ENCODE results near the gene TRIM71. TPM values are rescaled to one million over a fixed set of nuclear protein-coding genes. Genes with fewer than 3 reads are reported as not detected.
"Not testable (repeated sequence)": the region's sequence is repeated elsewhere in the genome, so short reads cannot be mapped to it uniquely, and the experiment has no call there.

The TRIM71 gene
- total RNA-seq, result under 1 TPM in 1 of 2 donors, not detected in 1; 0.03 TPM

DNA sequence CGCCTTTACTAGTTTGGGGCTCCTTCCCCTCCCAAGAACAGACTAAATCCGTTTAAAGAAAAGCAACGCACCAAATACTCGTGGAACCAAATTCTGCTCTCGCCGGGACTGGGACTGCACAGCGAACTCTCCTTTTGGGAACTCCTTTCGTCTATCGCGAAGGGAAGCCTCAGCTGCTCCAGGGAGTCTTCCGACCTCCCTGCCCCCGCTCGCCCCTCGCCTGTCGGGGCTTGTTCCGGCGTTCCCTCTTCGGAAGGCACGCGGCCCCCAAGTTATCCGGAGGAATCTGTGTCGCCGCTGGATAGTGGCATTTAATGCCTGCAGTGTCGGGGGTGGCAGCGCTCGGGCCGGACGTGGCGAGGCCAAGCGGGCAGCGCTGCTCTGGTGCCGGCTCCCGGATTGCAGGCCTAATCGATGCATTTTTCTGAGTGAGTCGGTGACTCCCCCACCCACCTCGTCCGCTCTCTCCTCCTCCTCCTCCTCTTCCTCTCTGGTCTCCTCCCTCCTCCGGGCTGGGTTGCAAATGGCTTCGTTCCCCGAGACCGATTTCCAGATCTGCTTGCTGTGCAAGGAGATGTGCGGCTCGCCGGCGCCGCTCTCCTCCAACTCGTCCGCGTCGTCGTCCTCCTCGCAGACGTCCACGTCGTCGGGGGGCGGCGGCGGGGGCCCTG is at the start of gene TRIM71:
Gene TRIM71, plus strand, starts transcription at position 440 of the 671 bp plus-strand sequence. Its CDS starts 84 bp downstream, at position 524.
- no peak within 1 kb of the TSS for H3K27ac Mint-ChIP-seq
- H3K4me1 Mint-ChIP-seq, result peaks cover 6% of the 10 kb centered on the region
- peaks cover 9% of the 10 kb centered on the region for H3K36me3 Mint-ChIP-seq (ENCODE audit: low read depth)
- H3K27me3 Mint-ChIP-seq, result peaks cover 35% of the 10 kb centered on the region
- peak; percentile 35 for ATAC-seq (replicated peaks)
- H3K9me3 Mint-ChIP-seq, result no peaks in the 10 kb centered on the region
- H3K4me3 Mint-ChIP-seq, result peak within 1 kb of the TSS; percentile 68

DNA sequence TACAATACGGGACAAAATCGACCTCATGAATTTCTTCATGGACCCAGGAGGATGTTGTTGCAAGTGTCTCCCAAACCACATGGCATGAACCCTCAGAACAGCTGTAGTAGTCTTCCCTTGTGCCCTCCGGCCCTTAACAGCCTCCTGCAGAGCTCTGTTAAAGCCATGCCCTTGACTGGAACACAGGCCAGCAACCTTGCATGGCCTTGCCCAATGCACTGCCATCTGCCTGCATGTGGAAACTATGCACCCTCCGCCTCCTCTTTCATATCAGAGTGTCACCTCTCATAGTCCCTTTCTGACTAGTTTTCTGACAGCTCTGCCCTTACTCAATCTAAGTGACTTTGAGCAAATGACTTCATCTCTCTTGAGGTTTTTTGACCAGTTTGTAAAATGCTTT is 39.4 kb upstream of the TRIM71 start:
- Mint-ChIP-seq H3K36me3 (ENCODE audit: low read depth) (peaks cover 16% of the 10 kb centered on the region), H3K4me3 (no peak overlapping the region), H3K4me1 (peaks cover 11% of the 10 kb centered on the region), H3K27ac (no peak overlapping the region), H3K27me3 (peaks cover 6% of the 10 kb centered on the region), H3K9me3 (no peaks in the 10 kb centered on the region)
- ATAC-seq (replicated peaks), result peak; percentile 47

DNA sequence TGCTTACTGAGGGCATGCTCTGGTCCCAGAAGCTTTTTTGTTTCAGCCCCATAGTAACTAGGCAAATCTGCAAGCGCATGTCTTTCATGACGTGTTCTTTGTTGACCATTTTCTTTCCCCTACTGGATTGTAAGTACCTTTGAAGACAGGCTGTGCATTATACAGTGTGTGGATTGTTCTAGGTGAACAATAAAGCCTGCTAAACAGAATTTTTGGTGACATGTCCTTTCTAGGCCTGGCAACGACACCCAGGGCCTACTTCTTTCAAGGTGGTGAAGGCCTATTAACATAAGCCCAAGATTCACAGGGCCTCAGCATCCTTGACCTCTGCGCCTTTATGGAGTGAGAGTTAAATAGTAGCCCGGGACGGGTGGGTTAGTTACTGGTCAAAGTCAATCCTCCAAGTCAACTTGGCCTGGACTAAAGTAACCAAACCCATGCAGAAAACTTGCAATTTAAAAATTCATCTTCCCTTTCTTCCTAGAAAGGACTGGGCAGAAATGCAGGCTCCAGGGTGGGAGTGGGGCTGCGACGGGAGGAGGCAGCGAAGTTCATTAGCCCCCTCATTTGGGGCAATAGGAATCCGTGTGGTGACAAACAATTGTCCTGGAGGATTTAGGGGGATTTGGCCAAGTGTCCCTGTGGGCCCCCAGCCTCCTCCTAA is 37.6 kb upstream of the TRIM71 start:
- peaks cover 11% of the 10 kb centered on the region for H3K4me1 Mint-ChIP-seq
- ATAC-seq (replicated peaks), result no peak
- peaks cover 6% of the 10 kb centered on the region for H3K27me3 Mint-ChIP-seq
- no peak overlapping the region for H3K27ac Mint-ChIP-seq
- no peaks in the 10 kb centered on the region for H3K9me3 Mint-ChIP-seq
- H3K36me3 Mint-ChIP-seq (ENCODE audit: low read depth), result no peaks in the 10 kb centered on the region
- peak overlapping the region; percentile 80 for H3K4me3 Mint-ChIP-seq

DNA sequence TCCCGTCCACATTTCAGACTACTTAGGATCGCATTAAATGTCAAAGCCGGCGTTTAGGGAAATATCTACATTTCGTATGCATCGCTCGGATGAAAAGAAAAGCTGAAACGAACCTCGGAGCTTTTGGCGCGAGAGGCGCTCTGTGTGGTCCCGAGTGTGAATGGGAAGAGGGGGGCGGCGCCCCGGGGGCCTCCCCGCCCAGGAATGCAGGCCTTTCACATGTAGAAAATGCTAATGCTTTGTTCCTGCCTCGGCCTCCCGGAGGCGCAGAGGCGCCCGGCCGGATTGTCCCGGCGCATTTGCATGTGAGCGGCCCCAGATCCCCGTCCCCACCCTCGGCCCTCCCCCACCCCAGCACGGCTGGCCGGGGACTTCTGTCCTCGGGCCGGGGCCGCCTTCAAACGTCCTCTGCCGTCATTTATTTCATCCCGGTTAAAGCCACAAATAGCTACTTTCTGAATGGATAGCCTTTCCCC is 37.0 kb upstream of the TRIM71 start:
- H3K27ac Mint-ChIP-seq, result no peak overlapping the region
- H3K36me3 Mint-ChIP-seq (ENCODE audit: low read depth), result no peaks in the 10 kb centered on the region

DNA sequence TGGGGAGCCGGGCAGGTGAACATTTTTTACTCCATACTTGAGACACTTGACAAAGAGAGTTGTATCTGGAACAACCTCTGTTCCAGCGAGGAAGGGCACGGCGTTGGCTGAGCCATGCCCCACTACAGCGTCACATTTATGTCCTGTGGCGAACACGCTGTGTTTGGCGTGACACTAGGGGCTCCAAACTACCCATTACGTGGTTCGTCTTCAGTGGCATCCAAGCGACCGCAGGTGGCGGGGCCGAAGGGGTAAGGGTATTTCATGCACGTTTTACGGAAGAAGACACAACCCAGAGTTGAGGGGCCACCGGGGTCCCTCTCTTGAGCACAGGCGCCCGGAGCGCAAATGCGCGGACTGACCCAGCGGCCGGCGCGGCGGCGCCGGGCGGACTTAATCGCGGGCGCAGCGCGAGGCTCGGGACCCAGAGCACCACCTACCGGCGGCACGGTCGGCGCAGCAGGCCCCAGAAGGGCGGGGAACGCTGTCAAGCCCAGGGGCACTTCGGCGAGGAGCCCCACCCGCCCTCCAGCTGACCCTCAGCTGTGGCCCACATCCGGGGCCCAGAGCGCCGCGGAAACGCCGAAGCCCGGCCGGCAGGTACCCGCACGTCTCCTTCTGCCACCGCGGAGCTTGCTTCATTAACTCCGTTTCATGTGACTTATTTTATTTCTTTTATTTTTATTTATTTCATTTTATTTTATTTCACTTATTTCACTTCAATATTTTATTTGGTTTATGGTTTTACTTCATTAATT is 36.4 kb upstream of the TRIM71 start:
- no peak overlapping the region for H3K27ac Mint-ChIP-seq
- peaks cover 6% of the 10 kb centered on the region for H3K27me3 Mint-ChIP-seq
- H3K9me3 Mint-ChIP-seq, result no peaks in the 10 kb centered on the region
- ATAC-seq (replicated peaks), result peak; percentile 92
- H3K36me3 Mint-ChIP-seq (ENCODE audit: low read depth), result no peaks in the 10 kb centered on the region
- peaks cover 11% of the 10 kb centered on the region for H3K4me1 Mint-ChIP-seq
- peak overlapping the region; percentile 80 for H3K4me3 Mint-ChIP-seq

More for the DNA sequence above, 37.0 kb upstream of the TRIM71 start:
- peak overlapping the region; percentile 80 for H3K4me3 Mint-ChIP-seq
- H3K27me3 Mint-ChIP-seq, result peaks cover 6% of the 10 kb centered on the region
- peaks cover 11% of the 10 kb centered on the region for H3K4me1 Mint-ChIP-seq
- ATAC-seq (replicated peaks), result peak; percentile 28
- no peaks in the 10 kb centered on the region for H3K9me3 Mint-ChIP-seq

DNA sequence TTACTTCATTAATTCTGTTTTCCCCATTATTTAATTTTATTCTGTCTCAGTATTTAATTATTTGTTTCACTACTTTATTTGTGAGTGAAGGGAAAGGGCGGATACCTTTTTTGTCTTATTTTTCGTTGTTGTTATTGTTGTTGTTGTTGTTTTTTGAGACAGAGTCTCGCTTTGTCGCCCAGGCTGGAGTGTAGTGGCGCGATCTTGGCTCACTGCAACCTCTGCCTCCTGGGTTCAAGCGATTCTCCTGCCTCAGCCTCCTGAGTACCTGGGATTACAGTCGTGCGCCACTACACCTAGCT is 35.9 kb upstream of the TRIM71 start:
- ATAC-seq (replicated peaks); H3K9me3 Mint-ChIP-seq; H3K27me3 Mint-ChIP-seq; H3K36me3 Mint-ChIP-seq (ENCODE audit: low read depth); H3K27ac Mint-ChIP-seq: not testable (repeated sequence)
- peaks cover 11% of the 10 kb centered on the region for H3K4me1 Mint-ChIP-seq
- H3K4me3 Mint-ChIP-seq, result peak overlapping the region; percentile 80

DNA sequence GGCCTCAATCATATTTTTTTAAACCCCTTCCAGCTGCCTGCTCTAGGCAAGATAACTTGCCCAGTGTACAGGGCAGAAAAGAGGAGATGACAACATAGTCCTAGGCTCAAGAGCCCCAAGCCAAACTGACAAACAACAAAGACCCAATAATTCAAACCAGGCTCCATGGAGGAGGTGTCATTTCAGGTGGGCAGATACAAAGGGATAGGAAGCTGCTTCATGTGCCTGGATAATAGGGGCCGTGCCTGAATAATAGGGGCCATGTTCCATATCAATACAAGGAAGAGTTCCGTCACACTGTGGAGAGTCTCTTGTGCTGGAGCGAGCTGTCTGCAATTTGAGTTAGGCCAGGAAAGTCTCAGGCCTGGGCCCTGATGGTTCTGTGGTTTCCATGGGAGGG is 35.4 kb upstream of the TRIM71 start:
- Mint-ChIP-seq H3K36me3 (ENCODE audit: low read depth) (no peaks in the 10 kb centered on the region), H3K4me1 (peaks cover 11% of the 10 kb centered on the region), H3K27ac (no peak overlapping the region), H3K9me3 (no peaks in the 10 kb centered on the region), H3K4me3 (peak overlapping the region; percentile 80), H3K27me3 (peaks cover 6% of the 10 kb centered on the region)
- ATAC-seq (replicated peaks), result no peak

DNA sequence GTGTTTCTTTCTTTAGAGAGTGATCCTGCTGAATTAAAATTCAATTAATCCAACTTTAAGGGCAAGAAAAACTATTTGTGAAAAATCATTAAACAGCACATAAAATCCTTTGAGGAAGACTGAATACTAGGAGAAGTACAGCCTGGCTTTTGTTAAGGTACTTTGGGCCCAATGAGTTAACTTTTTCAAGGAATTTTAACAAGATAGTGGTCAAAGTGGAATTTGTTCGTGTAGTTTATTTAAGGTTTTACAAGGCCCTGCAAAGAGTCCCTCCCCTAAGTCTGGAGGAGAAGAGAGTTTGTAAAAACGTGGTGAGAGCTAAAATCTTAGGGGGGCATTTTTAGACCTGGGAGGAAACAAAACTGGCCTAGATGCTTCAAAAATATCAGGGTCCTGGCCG is 26.0 kb upstream of the TRIM71 start:
- peaks cover 5% of the 10 kb centered on the region for H3K4me1 Mint-ChIP-seq
- no peak overlapping the region for H3K4me3 Mint-ChIP-seq
- H3K27ac Mint-ChIP-seq, result no peak overlapping the region
- ATAC-seq (replicated peaks), result no peak
- no peaks in the 10 kb centered on the region for H3K9me3 Mint-ChIP-seq
- peaks cover 4% of the 10 kb centered on the region for H3K27me3 Mint-ChIP-seq
- no peaks in the 10 kb centered on the region for H3K36me3 Mint-ChIP-seq (ENCODE audit: low read depth)

DNA sequence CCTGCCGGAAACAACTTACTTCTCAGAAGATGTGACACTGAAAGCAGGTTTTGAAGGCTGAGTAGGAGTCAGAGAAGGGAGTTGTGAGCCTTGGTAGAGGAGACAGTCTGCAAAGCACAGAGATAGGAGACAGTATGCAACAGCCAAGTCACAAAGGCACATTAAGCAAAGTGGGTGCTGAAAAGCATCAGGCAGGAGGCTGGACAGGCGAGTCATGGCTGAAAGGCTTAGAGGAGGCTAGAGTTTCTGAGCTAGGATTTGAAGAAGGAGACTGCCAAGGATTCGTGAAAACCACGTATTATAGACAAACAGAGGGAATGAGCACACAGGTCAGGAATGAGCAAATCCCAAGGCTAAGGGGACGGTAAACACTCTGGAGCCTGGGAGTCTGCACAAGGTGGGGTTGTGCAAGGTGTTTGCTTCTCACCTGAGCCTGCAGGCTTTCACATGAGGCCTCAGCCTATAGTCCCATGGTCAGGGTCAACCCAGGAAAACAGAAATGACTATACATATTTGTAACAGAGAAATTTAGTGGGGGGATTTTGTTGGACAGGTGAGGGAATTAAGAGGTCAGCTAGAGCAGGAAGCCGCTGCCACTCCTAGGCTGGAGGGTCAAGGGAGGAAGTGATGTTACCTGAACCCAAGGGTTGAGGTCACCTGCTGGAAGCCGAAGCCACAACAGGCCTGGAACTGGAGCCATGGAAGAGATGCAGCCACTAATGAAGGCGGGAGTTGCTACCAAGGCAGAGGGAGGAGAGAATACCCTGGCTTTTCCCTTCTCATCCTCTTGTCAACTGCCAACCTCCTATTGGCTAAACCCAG is 23.1 kb upstream of the TRIM71 start:
- no peak overlapping the region for H3K27ac Mint-ChIP-seq
- no peaks in the 10 kb centered on the region for H3K9me3 Mint-ChIP-seq
- H3K4me1 Mint-ChIP-seq, result peaks cover 5% of the 10 kb centered on the region
- ATAC-seq (replicated peaks), result no peak
- no peaks in the 10 kb centered on the region for H3K36me3 Mint-ChIP-seq (ENCODE audit: low read depth)
- H3K27me3 Mint-ChIP-seq, result peaks cover 8% of the 10 kb centered on the region
- no peak overlapping the region for H3K4me3 Mint-ChIP-seq

DNA sequence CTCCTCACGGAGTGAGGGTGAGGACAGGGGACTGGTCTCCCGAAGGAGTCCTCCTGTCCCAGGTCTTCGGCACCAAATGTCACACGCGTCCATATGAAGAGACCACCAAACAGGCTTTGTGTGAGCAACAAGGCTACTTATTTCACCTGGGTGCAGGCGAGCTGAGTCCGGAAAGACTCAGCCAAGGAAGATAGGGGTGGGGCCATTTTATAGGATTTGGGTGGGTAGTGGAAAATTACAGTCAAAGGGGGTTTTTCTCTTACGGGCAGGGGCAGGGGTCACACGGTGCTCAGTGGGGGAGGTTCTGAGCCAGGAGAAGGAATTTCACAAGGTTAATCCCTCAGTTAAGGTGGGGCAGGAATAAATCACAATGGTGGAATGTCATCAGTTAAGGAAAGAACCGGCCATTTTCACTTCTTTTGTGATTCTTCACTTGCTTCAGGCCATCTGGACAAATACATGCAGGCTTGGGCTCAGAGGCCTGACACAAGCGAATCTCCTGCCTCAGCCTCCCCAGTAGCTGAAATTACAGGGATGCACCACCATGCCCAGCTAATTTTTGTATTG is 21.3 kb upstream of the TRIM71 start:
- not testable (repeated sequence) for H3K9me3 Mint-ChIP-seq; ATAC-seq (replicated peaks); H3K4me3 Mint-ChIP-seq; H3K36me3 Mint-ChIP-seq (ENCODE audit: low read depth); H3K4me1 Mint-ChIP-seq; H3K27ac Mint-ChIP-seq; H3K27me3 Mint-ChIP-seq

DNA sequence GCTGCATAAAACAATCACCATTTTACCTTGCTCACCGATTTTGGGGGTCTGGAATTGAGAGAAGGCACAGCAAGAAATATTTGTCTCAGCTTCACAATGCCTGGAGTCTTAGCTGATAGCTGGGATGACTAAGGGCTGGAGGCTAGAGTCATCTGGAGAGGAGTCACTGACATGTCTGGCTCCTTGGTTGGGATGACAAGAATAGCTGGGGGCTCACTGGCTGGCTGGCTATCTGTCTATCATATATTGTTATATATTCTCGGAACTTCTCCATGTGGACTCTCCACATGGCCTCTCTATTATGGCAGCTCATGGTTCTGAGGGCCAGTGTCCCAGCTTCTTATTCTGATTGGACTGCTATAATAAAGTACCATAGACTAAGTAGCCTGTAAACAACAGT is 20.0 kb upstream of the TRIM71 start:
- H3K4me3 Mint-ChIP-seq, result no peak overlapping the region
- H3K9me3 Mint-ChIP-seq, result no peaks in the 10 kb centered on the region
- peaks cover 5% of the 10 kb centered on the region for H3K4me1 Mint-ChIP-seq

DNA sequence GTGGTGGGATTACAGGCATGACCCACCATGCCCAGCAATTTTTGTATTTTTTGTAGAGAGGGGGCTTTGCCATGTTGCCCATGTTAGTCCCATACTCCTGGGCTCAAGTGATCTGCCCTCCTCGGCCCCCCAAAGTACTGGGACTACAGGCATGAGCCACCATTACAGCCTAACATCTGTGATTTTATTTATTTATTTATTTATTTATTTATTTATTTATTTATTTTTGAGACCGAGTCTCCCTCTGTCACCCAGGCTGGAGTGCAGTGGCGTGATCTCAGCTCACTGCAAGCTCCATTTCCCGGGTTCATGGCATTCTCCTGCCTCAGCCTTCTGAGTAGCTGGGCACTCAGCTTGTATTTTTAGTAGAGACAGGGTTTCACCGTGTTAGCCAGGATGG is 16.4 kb upstream of the TRIM71 start:
- ATAC-seq (replicated peaks); H3K9me3 Mint-ChIP-seq; H3K4me1 Mint-ChIP-seq; H3K27me3 Mint-ChIP-seq; H3K4me3 Mint-ChIP-seq; H3K36me3 Mint-ChIP-seq (ENCODE audit: low read depth); H3K27ac Mint-ChIP-seq: not testable (repeated sequence)

More for the DNA sequence above, 20.0 kb upstream of the TRIM71 start:
- peaks cover 8% of the 10 kb centered on the region for H3K27me3 Mint-ChIP-seq
- H3K27ac Mint-ChIP-seq, result no peak overlapping the region
- no peak for ATAC-seq (replicated peaks)
- no peaks in the 10 kb centered on the region for H3K36me3 Mint-ChIP-seq (ENCODE audit: low read depth)

DNA sequence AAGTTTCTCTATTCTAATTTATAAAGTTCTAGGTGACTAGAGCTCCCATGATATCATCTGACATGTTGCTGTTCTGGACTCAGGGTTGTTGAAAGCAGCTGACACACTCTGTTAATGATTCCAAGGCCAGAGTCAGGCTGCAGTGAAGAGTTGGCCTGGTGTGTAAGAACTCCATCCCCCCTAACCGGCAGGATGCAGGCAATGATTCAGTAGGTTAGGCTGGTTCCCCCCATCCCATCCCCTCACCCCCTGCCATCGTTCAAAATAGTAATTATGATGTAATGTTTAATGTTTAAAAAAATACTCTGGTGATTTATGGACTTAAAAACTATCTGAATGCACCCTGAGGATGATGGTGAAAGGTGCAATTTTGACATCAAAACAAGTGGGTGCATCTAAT is 4.6 kb upstream of the TRIM71 start:
- H3K27ac Mint-ChIP-seq, result no peak overlapping the region
- peaks cover 6% of the 10 kb centered on the region for H3K4me1 Mint-ChIP-seq
- no peak overlapping the region for H3K4me3 Mint-ChIP-seq
- peaks cover 11% of the 10 kb centered on the region for H3K27me3 Mint-ChIP-seq
- H3K9me3 Mint-ChIP-seq, result no peaks in the 10 kb centered on the region
- no peak for ATAC-seq (replicated peaks)
- no peaks in the 10 kb centered on the region for H3K36me3 Mint-ChIP-seq (ENCODE audit: low read depth)

DNA sequence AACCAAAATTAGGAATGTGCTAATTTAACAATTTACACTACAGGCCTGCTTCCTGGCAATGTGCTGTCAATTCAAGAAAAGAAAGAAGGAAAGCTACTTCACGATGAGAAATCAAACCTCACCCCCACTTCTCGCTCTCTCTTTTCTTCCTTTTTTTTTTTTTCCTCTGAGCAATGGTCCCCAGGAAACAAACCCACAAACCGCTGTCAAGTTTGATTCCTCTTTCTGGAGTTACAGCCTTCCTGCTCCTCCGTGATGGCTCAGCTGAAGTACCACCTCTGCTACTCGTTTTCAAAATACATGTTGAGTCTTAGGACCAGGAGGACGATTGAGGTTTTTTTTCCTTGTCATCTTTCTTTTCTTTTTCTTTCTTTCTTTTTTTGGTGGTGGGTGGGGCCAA is 3.4 kb upstream of the TRIM71 start:
- Mint-ChIP-seq H3K36me3 (ENCODE audit: low read depth) (peaks cover 8% of the 10 kb centered on the region), H3K9me3 (no peaks in the 10 kb centered on the region), H3K27ac (no peak overlapping the region), H3K4me1 (peaks cover 6% of the 10 kb centered on the region), H3K4me3 (no peak overlapping the region), H3K27me3 (peaks cover 18% of the 10 kb centered on the region)
- peak; percentile 28 for ATAC-seq (replicated peaks)

Data from activated T-helper 17 cell treated with anti-CD3 and anti-CD28 coated beads, Interleukin-2, amount 50 U/mL, for 72 hours (primary cell).